Dermis microvascular lymphatic vessel endothelial cell (primary cell): ENCODE data around the gene SART3. TPM values are rescaled to one million over a fixed set of nuclear protein-coding genes. Genes with fewer than 3 reads are reported as not detected.
A peak's percentile ranks its signal among the peaks of the same experiment; 100 is the strongest.

Source experiments
- DNase-seq, 2 donors: peaks; one replicate each; pipeline versions ENCODE4 v3.0.0 to v3.0.0-alpha.2; 2010; ENCODE audit warnings: low read depth in 2 of 2
- total RNA-seq: library from RNA; depleted of rRNA; stranded (reverse); fragments of >200 nt; gene quantifications from 2 replicates; pipeline ENCODE4 v1.2.1, GENCODE V29; 2014

SART3 gene
- 35.8 and 57.3 TPM in 2 replicates for total RNA-seq

GRCh38 chr12:108560752-108561719 lies at the start of gene SART3:
Gene SART3, minus strand, starts transcription at chr12:108561173. Its CDS starts 19 bp downstream, at chr12:108561154.
- peak; percentile 80 to 91 for DNase-seq

GRCh38 chr12:108610336-108610815 lies 49.4 kb upstream of the SART3 start:
- DNase-seq: no peak

- no peak for DNase-seq
Measured at GRCh38 chr12:108609537-108610335, 48.8 kb upstream of the SART3 start.

- DNase-seq: no peak
Measured at GRCh38 chr12:108608616-108609015, 47.6 kb upstream of the SART3 start.

- DNase-seq: no peak
Measured at GRCh38 chr12:108607981-108608600, 47.1 kb upstream of the SART3 start.

- DNase-seq: no peak
Measured at GRCh38 chr12:108606492-108606891, 45.5 kb upstream of the SART3 start.

- no peak for DNase-seq
Measured at GRCh38 chr12:108605690-108606406, 44.9 kb upstream of the SART3 start.

GRCh38 chr12:108605000-108605689 lies 44.2 kb upstream of the SART3 start:
- DNase-seq: peak in 1 of 2 donors; percentile 15

- DNase-seq: no peak
Measured at GRCh38 chr12:108604208-108604941, 43.4 kb upstream of the SART3 start.

- no peak for DNase-seq
Measured at GRCh38 chr12:108603743-108604142, 42.8 kb upstream of the SART3 start.

- DNase-seq: no peak
Measured at GRCh38 chr12:108602976-108603704, 42.2 kb upstream of the SART3 start.

- DNase-seq: no peak
Measured at GRCh38 chr12:108602209-108602705, 41.3 kb upstream of the SART3 start.

GRCh38 chr12:108600702-108601007 lies 39.7 kb upstream of the SART3 start:
- DNase-seq: no peak

- no peak for DNase-seq
Measured at GRCh38 chr12:108599948-108600701, 39.2 kb upstream of the SART3 start.

GRCh38 chr12:108599541-108599940 lies 38.6 kb upstream of the SART3 start:
- no peak for DNase-seq

- no peak for DNase-seq
Measured at GRCh38 chr12:108598553-108599250, 37.7 kb upstream of the SART3 start.
